Esophagus muscularis mucosa (tissue), 4 donors: ENCODE measurements around the gene LOXL3. TPM values are rescaled to one million over a fixed set of nuclear protein-coding genes. Genes with fewer than 3 reads are reported as not detected.
A peak's percentile ranks its signal among the peaks of the same experiment; 100 is the strongest.

Source experiments
- DNase-seq: peaks from one replicate; pipeline ENCODE4 v3.0.0-alpha.2; 2017; ENCODE audit errors: extremely low spot score
- H3K27ac ChIP-seq, 4 donors: fragments of 200-600 bp; sonication (generic); replicated peaks in 1 of 4; 1 replicate in 3 of 4; 2 replicates in 1 of 4; pipeline ENCODE4 v1.5.1; 2016 to 2019; ENCODE audit warnings: mild to moderate bottlenecking in 1 of 4
- H3K27me3 ChIP-seq, 4 donors: fragments of 200-600 bp; sonication (generic); one replicate each; pipeline versions ENCODE4 v1.5.1 to v1.6.0; 2016 to 2019
- H3K36me3 ChIP-seq, 4 donors: fragments of 200-600 bp; sonication (generic); one replicate each; pipeline ENCODE4 v1.5.1; 2016 to 2019
- H3K4me1 ChIP-seq, 4 donors: fragments of 200-600 bp; sonication (generic); one replicate each; pipeline ENCODE4 v1.5.1; 2016 to 2019
- H3K4me3 ChIP-seq, 4 donors: fragments of 200-600 bp; sonication (generic); 1 replicate in 2 of 4; 2 replicates in 2 of 4; pipeline ENCODE4 v1.5.1; 2016 to 2019; ENCODE audit warnings: mild to moderate bottlenecking in 4 of 4, moderate library complexity in 1 of 4
- H3K9me3 ChIP-seq, 4 donors: fragments of 200-600 bp; sonication (generic); 1 replicate in 3 of 4; 2 replicates in 1 of 4; pipeline ENCODE4 v1.5.1; 2016 to 2019
- CTCF ChIP-seq, 3 experiments: fragments of 200-600 bp in 2 of 3; fragments of 450-650 bp in 1 of 3; sonication (generic) in 2 of 3; IDR thresholded peaks; one replicate each; pipeline ENCODE4 v1.5.1; 2017 to 2019; ENCODE audit warnings: antibody characterized with exemption in 3 of 3, mild to moderate bottlenecking in 2 of 3, moderate library complexity in 1 of 3
- EP300 ChIP-seq: sonication (generic); formaldehyde crosslinking; IDR thresholded peaks from one replicate; pipeline ENCODE4 v1.6.1; 2017; ENCODE audit warnings: antibody characterized with exemption
- POLR2A ChIP-seq: fragments of 450-650 bp; IDR thresholded peaks from one replicate; pipeline ENCODE4 v1.6.1; 2017; ENCODE audit warnings: antibody characterized with exemption, moderate library complexity, mild to moderate bottlenecking, low read depth
- POLR2AphosphoS5 ChIP-seq, 2 donors: sonication (generic); formaldehyde crosslinking; IDR thresholded peaks; one replicate each; pipeline ENCODE4 v1.6.1; 2017; ENCODE audit warnings: antibody characterized with exemption in 2 of 2
- WGBS: methylation state at CpG from one replicate; pipeline ENCODE4 v1.1.5; 2018; 5-methylcytosine and 5-hydroxymethylcytosine counted together
- intact Hi-C: fragments of 100-400 bp; cut with DNase I; formaldehyde crosslinking; loops from one replicate; pipeline ENCODE4 v1.15.1; 2023
- total RNA-seq, 4 donors: library from RNA; depleted of rRNA; stranded (reverse); fragments of >200 nt; gene quantifications; one replicate each; pipeline versions ENCODE4 v1.1.0 to v1.2.1, GENCODE V29; 2016

Gene LOXL3
- total RNA-seq, 4 donors from 2014 or later = 7.1 to 8.6 (median 7.7) TPM

GRCh38 chr2:74551942-74552913 lies 1.5 kb downstream of the LOXL3 start:
- WGBS = 88% methylated on average over 21 of the region's 21 CpGs
- peak overlapping the region in 1 of 4 donors; percentile 78 for H3K4me3 ChIP-seq
- no peaks in the 10 kb centered on the region for H3K9me3 ChIP-seq
- TF ChIP-seq POLR2AphosphoS5 (IDR thresholded peaks at IDR 0.05) = no peak
- no peak for TF ChIP-seq EP300
- H3K4me1 ChIP-seq = peaks cover 19 to 60% (median 52%) of the 10 kb centered on the region in 4 donors
- peak overlapping the region; percentile 90 to 93 (median 92) for H3K27ac ChIP-seq
- no peaks in the 10 kb centered on the region for H3K27me3 ChIP-seq
- peaks cover 0 to 11% (median 7%) of the 10 kb centered on the region in 4 donors for H3K36me3 ChIP-seq
- DNase-seq = no peak
- intact Hi-C loops = no loop called here

- no peaks in the 10 kb centered on the region for H3K27me3 ChIP-seq
- H3K4me3 ChIP-seq = no peak overlapping the region
- H3K9me3 ChIP-seq = no peaks in the 10 kb centered on the region
- no peak for DNase-seq
- no peak overlapping the region for H3K27ac ChIP-seq
- H3K36me3 ChIP-seq = peaks cover 0 to 7% (median 3%) of the 10 kb centered on the region in 4 donors
- TF ChIP-seq POLR2AphosphoS5 (IDR thresholded peaks at IDR 0.05) = no peak
- TF ChIP-seq POLR2A = no peak
- no peak for TF ChIP-seq CTCF (IDR thresholded peaks at IDR 0.05)
- TF ChIP-seq EP300 = no peak
- intact Hi-C loops = no loop called here
- H3K4me1 ChIP-seq = peaks cover 19 to 60% (median 52%) of the 10 kb centered on the region in 4 donors
Measured at GRCh38 chr2:74551530-74551929, 2.2 kb downstream of the LOXL3 start.

- DNase-seq = no peak
- H3K4me1 ChIP-seq = peaks cover 12 to 53% (median 44%) of the 10 kb centered on the region in 4 donors
- TF ChIP-seq POLR2AphosphoS5 (IDR thresholded peaks at IDR 0.05) = no peak
- TF ChIP-seq POLR2A = no peak
- no peak for TF ChIP-seq CTCF (IDR thresholded peaks at IDR 0.05)
- TF ChIP-seq EP300 = no peak
- WGBS = 93% methylated on average over 7 of the region's 7 CpGs
- H3K9me3 ChIP-seq = no peaks in the 10 kb centered on the region
- no peak overlapping the region for H3K27ac ChIP-seq
- no peaks in the 10 kb centered on the region for H3K36me3 ChIP-seq
- intact Hi-C loops = no loop called here
- H3K4me3 ChIP-seq = no peak overlapping the region
- H3K27me3 ChIP-seq = no peaks in the 10 kb centered on the region
Measured at GRCh38 chr2:74550231-74550630, 3.5 kb downstream of the LOXL3 start.

GRCh38 chr2:74548900-74549826 lies 4.6 kb downstream of the LOXL3 start:
- no peak for DNase-seq
- no peaks in the 10 kb centered on the region for H3K27me3 ChIP-seq
- no peaks in the 10 kb centered on the region for H3K9me3 ChIP-seq
- H3K27ac ChIP-seq = peak overlapping the region; percentile 77 to 84 (median 78)
- peaks cover 11 to 46% (median 38%) of the 10 kb centered on the region in 4 donors for H3K4me1 ChIP-seq
- H3K36me3 ChIP-seq = no peaks in the 10 kb centered on the region
- H3K4me3 ChIP-seq = peak overlapping the region; percentile 64 to 68 (median 66)
- TF ChIP-seq EP300 (no peak), POLR2A (no peak), POLR2AphosphoS5 (IDR thresholded peaks at IDR 0.05) (peak in 1 of 2 donors; percentile 32), CTCF (IDR thresholded peaks at IDR 0.05) (peak in 1 of 3 experiments; percentile 9)
- intact Hi-C loops = no loop called here
- WGBS = 14% methylated on average over 52 of the region's 85 CpGs
